Stimulated activated CD4-positive, alpha-beta T cell treated with anti-CD3 and anti-CD28 coated beads, TNF-alpha, amount 100 ng/mL, for 48 hours (primary cell): ENCODE results near the gene FBLN1.

Experiments
- DNase-seq, 3 donors: peaks; one replicate each; pipeline ENCODE4 v3.0.0-alpha.2; 2020; ENCODE audit warnings: low read depth in 3 of 3

Gene FBLN1

DNA sequence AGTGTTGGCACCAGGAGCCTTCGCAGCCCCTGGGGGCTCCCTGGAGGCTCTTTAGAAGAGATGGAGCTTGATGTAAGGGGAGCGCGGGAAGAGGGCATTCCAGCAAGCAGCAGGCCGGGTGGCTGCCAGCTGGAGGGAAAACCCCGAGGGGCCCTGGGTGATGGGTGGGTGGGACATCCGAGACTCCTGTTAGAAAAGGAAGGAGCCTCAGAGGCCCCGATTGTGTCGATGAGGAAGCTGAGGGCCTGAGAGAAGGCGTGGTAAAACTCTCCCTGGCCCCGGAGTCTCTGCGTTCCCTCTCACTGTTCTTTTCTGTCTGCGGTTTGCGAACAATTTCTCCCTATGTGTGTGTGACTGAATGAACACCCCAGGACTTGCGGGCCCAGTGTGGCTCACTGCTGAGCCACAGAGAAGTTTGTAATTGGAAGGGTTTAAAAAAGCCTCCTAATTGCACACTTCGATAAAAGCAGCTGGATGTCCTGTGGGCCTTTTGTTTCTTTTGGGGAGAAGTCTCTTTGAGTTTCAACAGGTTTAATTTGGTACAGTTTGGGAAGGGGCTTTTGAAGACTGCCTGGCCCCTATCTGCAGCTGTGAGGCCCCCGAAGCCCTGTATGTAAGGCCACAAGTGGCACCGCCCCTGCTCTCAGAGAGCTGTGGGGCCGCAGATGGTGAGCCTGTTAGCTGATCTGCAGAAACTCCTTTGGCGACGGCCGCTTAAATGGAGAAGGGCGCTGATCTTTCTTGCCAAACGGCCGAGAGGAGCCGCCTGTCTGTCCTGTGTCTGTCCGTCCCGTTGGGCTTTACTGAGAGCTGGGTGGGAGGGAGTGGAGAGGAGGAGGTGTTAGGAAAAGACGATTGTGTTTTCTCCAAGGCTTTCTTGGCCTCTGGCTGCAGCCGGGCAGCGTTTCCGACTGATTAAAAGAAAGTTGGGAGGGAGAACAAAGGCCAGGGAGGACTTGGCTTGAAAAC lies 2.0 kb downstream of the FBLN1 start:
- DNase-seq, result no peak

DNA sequence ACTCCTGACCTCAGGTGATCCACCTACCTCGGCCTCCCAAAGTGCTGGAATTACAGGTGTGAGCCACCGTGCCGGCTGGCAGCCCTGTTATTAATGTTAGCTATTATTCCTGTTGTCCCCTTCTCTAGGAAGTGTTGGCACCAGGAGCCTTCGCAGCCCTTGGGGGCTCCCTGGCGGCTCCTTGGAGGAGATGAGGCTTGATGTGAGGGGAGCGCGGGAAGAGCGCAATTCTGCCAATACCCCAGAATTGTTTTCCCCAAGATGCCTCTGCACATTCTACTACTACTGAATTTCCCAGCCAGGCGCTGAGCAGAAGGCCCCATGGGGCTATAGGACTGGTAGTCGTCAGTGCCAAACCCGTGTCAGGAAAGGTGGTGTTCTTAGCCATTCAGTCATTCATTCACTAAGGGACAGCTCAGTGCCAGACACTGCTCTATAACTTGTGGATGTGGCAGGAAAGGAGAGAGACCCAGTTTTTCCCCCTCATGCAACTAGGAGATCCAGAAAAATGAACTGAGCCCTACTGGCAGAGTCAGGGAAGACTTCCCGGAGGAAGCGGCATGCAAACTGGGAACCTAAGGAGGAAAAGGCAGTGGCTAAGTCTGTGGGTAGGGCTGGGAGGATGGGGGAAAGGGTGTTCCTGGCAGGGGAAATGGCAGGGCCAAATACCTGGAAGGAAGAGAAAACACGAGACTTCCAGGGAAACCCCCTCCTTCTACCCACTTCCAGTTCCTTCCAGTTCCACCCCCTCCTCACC lies 3.5 kb downstream of the FBLN1 start:
- no peak for DNase-seq

DNA sequence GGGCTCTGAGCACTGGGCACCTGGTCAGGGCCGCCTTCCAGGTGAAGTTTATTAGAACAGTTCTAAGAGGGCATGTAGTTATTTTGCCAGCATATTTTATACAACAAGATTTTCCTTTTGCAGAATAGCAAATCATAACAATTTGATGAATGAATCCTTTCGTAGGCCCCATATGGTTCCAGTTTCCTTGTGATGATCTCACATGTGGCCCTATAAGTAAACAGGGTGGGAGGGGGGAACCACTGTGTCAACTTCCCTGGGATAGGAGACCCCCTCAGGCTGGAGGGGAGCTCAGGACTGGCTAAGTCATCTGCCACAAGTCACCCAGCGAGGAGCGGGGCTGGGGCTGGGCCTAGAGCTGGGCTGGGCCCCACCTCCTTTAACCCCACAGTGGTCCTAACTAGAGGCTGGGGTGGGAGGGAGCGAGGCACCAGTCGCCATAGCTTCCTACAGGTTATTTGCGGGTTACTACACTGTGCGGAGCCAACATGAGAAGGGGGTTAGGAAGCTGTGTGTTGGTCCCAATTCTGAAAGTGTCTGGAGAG lies 4.2 kb downstream of the FBLN1 start:
- DNase-seq, result no peak

DNA sequence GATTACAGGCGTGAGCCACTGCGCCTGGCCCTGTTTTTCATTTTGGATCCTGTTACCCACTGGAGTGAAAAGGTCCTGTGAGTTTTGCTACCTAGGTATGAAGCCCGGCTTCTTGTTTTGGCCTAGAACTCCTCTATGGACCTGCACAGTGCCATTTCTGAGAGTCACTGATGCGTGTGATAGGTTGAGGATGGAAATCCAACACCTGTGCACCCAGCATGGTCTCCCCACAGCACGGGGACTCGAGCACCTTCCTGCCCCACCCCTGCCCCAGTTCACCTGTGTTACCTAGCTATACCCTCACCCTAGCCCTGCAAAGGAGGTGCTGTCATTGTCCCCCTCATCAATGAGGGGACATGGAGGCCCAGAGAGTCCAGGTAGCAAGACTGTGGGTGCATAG lies 5.1 kb downstream of the FBLN1 start:
- no peak for DNase-seq

DNA sequence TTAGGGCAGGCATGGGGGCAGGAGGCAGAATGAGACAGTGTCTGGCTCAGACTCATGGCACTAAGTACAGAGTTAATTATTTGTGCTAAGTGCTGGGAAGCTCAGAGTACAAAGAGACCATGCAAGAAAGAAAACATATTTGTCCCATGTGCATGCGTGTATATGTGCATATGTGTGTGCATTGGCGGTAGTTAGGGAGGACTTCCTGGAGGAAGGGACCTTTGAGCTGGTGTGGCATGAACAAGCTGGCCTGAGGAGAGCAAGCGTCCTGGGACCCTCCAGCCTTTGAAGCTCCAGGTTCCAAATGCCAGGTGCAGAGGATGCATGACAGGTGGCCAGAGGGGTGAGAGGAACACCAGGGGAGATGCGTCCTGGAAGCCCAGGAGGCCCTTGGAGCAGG lies 6.1 kb downstream of the FBLN1 start:
- DNase-seq, result no peak

DNA sequence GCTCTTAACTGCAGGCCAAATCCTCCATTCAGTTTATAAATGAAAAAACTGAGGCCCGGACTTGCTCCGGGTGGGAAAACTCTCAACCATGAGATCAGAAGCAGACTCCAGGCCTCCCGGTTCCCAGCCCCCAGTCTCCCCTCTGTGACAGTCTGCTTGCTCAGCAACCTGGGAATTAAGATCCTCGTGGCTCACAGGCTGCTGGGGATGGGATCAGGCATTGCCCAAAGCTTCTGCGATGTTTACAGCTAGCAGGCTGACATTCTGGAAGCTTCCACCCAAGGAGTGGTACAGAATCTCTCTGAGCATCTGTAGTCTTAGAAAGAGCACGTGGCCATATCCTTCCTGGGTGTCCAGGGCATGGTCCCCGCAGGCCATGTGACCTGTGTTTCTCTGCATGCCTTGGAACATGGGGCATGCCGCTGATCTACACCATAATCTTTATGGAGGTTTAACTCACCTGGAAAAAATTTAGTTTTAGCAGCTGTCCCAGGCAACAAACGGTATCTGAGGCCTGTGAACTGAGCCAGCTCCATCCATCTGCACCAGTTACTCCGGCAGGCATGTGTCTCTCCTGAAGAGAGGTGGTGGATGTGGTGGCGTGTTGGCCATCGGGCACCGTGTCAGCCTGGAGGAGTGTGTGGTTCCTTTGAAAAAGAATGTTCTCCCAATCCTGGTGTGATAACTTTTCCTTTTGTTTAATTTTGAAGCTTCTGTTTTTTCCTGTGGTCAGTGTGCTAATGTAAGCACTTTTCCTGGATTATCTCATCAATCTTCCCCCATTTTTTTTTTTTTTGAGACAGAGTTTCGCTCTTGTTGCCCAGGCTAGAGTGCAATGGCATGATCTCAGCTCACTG lies 7.9 kb downstream of the FBLN1 start:
- no peak for DNase-seq

DNA sequence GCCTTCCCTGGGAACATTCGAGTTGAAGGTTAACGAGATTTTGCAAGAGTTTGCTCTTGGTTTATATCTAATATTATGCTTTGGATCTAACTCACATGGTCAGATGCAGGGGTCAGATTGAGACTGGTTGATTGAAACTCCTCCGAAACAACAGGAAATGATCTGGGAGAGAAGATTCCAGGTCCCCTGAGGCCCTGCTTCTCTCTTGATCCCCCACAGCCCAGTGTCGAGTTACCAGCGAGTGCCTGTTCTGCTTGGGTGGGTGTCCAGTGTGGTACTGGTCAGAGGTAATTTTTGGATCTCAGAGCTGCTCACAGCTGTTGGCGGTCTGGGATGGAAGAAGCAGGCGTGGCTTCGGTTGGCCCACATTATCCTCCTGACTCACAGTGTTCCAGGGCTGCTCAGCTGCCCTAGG lies 9.2 kb downstream of the FBLN1 start:
- no peak for DNase-seq

DNA sequence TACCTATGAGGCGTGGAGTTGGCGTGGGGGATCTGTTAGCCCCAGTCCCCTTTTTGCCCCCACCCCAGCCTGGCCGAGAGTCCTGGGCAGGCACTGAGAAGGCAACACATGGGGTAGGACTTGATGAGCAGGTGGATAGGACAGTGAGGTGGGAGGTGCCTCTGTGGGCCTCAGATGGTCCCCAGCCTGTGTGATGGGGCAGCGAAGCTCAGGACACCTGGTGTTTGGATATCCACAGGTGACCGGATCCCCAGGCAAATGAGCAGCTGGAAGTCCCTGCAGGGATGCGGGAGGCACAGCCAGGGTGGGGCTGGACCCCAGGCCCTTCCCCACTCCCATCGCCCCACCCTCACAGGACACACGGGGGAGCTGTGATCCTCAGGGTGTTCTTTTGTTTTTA lies 9.7 kb downstream of the FBLN1 start:
- DNase-seq, result no peak

DNA sequence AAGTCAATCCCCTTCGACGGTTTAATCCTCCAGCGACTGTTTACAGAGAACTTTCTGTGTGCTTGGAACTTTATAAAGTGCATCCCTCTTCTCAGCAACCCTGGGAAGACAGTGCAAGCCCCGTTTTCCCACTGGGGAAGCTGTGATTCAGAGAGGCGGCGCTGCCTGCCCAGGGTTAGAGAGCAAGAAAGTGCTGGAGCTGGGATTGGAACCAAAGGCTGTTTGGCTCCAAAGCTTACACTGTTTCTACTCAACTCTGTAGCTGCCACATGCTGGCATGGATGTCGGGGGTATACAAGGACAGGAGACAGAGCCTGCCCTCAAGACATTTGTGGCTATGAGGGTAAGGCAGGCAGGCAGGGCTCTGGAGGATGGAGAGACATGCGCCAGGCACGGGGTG lies 13.0 kb downstream of the FBLN1 start:
- DNase-seq, result no peak

DNA sequence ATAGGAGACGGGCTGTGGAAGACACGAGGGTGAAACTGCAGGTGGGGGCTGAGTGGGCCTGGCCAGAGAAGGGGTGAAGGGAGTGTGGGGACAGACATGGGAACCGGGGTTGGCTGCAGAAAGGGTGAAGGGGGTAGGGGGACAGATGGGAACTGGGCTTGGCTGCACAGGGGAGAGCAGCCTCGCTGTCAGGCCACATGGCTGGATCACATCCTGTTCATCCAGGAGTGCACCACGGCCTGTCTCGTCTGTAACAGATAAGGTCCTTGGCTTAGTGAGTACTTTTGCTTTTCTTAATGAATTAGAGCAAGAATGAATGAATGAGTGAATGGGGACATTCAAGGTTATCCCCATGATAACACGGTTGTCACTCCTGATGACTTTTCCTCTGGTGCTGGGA lies 13.5 kb downstream of the FBLN1 start:
- DNase-seq, result no peak

DNA sequence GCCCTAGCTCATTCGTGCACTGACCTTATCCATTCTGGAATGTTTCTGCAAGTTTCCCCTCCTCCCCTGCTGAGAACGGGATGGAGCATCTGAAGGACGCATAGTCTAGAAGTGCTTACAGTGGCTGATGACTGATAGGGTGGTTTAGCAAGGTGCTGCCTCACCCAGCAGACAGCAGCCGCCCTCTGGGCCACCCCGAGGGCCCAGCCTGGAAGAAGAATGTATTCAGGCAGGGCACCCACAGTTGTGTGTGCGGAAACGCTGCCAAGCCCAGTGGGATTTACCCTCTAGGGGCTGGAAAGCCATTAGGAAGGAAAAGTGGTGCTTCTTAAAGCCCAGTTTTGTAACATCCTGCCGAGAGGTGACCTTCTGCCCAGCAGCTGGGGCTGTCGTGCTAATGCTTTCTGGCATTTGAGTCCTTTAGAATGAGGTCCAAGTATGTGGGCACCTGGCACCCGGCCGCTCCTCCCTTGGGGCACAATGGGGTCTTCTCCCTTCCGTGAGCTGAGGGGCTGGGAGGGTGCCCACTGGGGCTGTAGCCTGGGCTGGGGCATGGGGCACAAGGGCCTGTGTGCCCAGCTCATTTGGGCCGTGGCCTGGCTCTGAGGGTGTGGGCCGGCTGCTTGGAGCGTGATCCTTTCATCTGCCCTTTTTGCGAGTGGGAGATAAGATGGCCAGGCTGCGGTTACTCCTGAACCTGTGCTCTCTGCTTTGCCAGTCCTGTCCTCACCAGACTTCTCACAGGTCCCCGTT lies 14.4 kb downstream of the FBLN1 start:
- DNase-seq, result no peak

DNA sequence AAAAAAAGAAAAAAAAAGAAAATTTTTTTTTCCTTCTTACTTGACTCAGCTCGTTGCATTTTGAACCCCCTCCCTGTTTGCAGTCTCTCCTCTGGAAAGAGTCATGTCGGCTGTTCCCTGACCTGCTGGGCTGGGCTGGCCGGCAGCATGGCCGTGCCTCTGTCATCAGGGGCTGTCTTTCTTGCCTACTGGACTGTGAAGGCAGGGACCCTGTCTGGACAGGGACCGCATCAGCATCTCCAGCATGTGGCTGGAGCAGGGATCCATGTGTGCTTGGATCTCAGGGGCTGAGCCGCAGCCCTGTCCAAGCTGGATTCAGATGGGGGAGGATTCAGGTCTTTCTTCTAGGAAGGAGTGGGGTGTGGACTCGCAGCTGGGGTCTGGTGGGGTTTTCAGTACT lies 15.5 kb downstream of the FBLN1 start:
- DNase-seq, result no peak

DNA sequence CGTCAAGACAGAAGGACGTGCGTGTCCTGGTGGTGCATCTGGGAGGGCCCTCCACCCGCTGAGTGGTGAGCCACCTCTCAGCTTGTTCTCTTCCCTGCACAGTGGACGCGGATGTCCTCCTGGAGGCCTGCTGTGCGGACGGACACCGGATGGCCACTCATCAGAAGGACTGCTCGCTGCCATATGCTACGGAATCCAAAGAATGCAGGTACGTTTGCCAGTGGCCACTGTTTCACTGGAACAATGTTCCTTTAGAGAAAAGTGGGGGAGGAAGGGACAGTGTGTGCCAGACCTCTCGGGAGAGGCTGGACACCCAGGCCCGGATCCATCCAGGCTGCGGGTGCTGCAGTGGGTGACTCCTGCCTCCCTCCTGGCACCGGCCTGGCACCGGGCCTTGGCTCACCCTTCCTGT lies 15.9 kb downstream of the FBLN1 start:
- DNase-seq, result no peak

DNA sequence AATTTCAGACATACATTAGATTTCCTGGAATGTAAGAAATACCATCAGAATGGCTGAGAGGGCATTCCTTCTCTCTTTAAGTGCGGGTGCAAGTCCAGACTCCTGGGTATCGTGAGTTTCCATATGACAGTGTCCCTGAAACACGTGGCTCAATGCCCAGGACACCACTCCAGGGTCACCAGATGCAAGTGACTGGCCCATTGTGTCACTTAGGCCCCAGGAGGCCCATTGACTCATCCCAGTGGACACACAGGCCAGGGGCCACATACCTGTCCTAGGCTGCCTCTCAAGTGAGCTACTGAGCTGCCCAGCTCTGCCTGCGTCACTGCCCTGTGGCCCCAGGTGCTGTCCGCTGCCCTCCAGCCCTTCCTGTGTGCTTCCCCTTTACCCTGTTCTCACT lies 18.5 kb downstream of the FBLN1 start:
- DNase-seq, result no peak

DNA sequence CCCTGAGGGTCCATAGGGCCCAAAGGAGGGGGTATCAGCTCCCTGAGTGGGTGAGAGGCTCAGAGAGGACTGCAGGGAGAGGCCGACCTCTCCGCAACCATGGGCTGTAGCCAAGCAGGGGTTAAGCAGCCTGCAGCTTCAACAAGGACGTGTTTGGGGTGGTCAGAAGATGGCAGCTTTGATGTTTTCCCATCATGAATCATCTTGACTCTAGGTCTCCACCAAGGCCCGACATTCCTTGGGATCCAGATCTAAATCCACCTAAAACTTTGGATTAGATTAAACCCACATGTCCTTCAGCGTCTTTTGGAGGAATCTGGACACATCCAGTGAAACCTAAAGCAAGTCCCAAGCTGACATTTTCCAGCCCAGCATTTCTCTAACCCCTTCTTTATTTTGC lies 19.8 kb downstream of the FBLN1 start:
- DNase-seq, result no peak

DNA sequence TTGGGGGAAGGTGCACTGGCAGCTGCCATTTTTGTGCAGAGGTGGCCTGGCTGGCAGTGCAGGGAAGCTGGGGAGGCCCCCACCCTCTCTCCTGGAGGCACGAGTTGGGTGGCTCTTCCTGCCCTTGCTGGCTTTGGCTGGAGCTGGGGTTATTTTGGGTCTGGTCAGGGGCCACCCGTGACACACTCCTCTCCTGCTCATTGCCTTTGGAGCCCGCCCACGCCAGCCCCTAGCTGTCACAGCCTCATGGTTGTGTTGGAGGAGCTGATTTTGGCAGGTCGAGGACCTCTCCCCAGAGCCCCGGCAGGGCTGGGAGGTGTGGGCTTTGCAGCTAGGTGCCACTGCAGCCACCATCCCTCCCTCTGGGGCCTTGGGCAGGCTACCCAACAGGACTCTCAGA lies 21.5 kb downstream of the FBLN1 start:
- no peak for DNase-seq

DNA sequence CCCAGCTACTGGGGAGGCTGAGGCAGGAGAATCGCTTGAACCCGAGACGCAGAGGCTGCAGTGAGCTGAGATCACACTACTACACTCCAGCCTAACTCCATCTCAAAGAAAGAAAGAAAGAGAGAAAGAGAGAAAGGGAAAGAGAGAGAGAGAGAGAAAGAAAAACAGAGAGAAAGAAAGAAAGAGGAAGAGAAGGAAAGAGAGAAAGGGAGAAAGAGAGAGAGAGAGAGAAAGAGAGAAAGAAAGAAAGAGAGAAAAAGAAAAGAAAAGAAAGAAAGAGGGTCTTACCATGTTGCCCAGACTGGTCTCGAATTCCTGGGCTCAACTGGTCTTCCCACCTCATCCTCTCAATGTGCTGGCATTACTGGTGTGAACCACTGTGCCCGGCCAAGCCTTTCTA lies 22.3 kb downstream of the FBLN1 start:
- DNase-seq, result no peak

DNA sequence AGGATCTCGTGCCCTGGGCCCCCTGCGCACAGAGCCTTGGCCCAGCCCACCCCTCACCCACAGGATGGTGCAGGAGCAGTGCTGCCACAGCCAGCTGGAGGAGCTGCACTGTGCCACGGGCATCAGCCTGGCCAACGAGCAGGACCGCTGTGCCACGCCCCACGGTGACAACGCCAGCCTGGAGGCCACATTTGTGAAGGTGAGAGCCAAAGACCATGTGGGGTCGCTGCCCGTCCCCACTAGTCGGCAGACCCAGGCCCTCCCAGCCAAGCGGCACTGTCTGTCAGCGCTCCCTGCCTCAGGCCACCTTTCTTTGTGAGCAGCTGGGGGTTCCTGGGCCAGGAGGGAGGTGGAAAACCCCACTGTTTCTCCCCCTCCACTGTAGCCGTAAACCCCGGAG lies 22.8 kb downstream of the FBLN1 start:
- DNase-seq, result no peak

DNA sequence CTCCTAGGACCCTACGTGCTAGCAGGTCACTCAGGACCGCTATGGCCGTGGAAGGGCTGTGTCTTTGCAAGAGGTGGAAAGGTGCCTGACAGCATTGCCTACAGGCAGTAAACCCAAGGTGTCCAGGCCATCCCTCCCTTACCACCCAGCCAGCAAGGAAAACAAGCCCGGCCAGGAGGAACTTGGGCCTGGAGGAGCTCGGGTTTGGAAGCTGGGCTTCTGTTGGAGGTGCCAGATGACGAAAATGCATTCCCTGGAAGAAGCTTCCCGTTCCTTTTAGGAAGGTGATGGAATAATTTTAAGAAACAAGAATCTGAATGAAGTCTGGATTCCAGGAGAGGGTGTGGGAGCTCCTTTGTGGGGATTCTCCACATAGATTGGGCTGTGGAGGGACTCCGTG lies 23.6 kb downstream of the FBLN1 start:
- DNase-seq, result no peak

DNA sequence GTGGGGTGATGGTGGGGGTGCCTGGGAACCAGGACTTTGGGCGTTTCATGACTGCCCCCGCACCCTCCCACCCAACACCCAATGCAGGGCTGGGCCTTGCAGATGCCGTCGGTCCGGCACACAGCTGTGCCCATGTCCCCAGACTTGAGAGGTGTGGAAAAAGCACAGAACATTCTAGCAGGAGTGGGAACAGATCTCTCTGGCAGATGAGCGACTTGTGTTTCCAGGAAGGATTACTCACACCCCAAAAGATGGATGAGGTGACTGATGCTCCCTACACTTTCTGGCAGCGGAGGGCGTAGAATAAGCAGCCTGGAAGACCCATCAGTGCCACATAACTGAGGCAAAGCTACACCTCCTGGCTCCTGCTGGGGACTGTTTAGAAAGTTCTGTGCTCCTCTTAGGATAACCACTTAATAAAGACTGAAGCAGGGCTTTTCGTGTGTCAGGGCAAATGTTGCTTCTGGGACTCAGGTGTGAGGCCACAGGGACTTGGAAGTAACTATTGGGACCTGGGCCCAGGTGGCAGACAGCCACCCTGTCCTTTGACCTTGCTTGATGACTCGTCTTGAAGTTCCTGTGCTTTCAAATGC lies 24.2 kb downstream of the FBLN1 start:
- DNase-seq, result no peak

DNA sequence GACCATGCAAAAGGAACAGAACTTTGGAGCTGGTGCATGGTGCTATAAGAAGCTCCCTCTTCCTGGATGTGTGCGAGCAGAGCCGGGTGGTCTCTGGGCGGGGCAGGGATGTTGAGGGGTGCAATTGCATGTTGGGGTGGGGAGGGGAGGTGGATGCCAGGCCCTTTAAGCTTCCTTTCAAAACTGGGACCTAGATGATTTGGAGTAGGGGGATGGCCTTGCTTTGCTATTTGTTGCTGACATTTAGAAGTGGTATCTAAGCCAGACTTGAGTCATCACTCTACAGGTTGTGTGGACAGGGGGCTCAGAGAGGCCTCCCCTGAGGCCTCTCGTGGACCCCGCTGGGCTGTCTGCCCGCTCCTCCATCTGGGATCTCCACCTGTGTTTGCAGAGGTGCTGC lies 24.8 kb downstream of the FBLN1 start:
- no peak for DNase-seq
